Stimulated activated CD8-positive, alpha-beta memory T cell treated with anti-CD3 and anti-CD28 coated beads, Interleukin-2, amount 100 ng/mL, for 1 hour (primary cell): Measurements from ENCODE around the gene DCTN3.

Experiments
- DNase-seq, 2 donors: peaks; one replicate each; pipeline ENCODE4 v3.0.0-alpha.2; 2020; ENCODE audit warnings: low read depth in 2 of 2

The DCTN3 gene

DNA sequence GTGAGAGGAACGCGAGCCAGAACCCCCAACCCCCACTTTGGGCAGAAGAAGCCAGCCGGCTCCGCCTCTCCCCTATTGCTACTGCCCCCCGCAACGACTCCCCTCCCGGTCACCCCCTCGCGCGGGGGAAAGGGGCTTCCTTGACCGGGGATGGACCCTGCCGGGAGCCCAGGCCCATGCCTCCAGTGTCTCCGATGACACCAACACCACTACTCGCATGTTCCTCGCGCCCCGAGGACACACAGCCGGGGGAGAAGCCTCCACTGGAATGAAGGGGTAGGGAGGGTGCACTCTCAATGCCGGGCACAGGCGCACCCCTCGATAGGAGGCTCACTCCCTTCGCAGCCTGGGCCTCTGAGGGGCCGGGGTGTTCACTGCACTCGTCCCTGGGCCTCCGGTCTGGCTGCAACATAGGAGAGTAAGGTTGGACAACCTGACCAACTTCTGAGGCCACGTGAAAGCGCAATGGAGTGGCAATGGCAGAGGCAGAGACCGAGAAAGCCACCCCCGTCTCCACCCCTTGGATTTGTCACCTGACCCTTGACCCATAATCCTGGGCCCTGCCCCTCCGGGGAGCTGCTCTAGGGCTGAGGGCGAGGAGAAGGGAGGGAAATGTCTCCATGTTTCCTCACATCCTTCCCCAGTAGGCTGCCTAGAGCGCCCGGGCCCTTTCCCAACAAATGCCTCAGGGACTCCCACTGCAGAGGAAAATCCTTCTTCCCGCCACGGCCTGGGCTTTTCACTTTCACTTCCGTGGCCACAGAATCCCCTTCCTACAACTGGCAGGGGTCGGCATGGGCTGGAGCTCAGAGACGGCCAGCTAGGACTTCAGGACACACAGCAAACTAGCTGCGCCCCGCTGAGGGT, 29.7 kb downstream of the DCTN3 start:
- no peak for DNase-seq

GRCh38 chr9:34589636-34590380, 30.5 kb downstream of the DCTN3 start, which contains the start of gene CNTFR:
CNTFR (minus strand) TSS chr9:34589724; CDS start chr9:34568981, 20,743 bp downstream.
- DNase-seq, result no peak

GRCh38 chr9:34588671-34589635, 31.3 kb downstream of the DCTN3 start:
- DNase-seq, result no peak

GRCh38 chr9:34587271-34587670, 33.0 kb downstream of the DCTN3 start:
- no peak for DNase-seq

GRCh38 chr9:34585946-34586669, 34.2 kb downstream of the DCTN3 start:
- no peak for DNase-seq

GRCh38 chr9:34584970-34585369, 35.3 kb downstream of the DCTN3 start:
- no peak for DNase-seq

GRCh38 chr9:34582787-34583186, 37.5 kb downstream of the DCTN3 start:
- DNase-seq, result no peak

GRCh38 chr9:34581318-34581717, 39.0 kb downstream of the DCTN3 start:
- DNase-seq, result no peak

- DNase-seq, result no peak
Measured at GRCh38 chr9:34580358-34580757, 39.9 kb downstream of the DCTN3 start.

GRCh38 chr9:34579808-34580163, 40.5 kb downstream of the DCTN3 start:
- no peak for DNase-seq

DNA sequence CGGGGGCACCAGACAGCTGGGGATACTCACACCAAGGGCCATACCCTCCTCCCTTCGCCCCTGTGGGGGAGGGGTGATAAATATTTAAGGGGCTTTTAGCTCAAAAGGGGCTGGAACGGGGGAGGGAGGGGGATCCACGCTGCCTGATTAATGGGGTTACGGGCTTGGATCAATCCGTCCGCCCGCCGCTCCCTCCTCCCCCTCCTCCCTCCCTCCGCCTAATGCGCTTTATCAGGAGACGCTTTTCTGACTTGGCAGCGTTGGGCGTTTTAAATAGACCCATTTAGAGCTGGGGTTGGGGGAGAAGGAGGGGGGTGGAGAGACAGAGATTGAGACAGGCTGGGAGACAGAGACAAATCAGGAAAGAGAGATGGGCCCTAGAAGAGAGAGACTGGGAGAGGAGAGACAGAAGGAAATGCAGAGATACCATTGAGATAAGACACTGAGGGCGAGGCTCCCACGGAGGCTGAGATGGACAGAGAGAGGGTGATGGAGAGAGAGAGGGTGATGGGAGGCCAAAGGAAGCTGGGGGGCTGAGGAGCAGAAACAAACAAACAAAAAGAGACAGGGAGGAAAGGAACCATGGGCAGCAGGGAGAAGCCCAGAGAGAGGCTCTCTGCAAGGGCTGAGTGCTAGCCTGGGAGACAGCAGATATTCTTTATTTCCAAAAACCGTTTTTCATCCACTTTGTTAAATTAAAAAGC, 41.0 kb downstream of the DCTN3 start:
- DNase-seq, result no peak

- DNase-seq, result no peak
Measured at GRCh38 chr9:34578241-34579103, 41.8 kb downstream of the DCTN3 start.

- DNase-seq, result no peak
Measured at GRCh38 chr9:34577400-34578240, 42.7 kb downstream of the DCTN3 start.

- no peak for DNase-seq
Measured at GRCh38 chr9:34576597-34577399, 43.5 kb downstream of the DCTN3 start.

DNA sequence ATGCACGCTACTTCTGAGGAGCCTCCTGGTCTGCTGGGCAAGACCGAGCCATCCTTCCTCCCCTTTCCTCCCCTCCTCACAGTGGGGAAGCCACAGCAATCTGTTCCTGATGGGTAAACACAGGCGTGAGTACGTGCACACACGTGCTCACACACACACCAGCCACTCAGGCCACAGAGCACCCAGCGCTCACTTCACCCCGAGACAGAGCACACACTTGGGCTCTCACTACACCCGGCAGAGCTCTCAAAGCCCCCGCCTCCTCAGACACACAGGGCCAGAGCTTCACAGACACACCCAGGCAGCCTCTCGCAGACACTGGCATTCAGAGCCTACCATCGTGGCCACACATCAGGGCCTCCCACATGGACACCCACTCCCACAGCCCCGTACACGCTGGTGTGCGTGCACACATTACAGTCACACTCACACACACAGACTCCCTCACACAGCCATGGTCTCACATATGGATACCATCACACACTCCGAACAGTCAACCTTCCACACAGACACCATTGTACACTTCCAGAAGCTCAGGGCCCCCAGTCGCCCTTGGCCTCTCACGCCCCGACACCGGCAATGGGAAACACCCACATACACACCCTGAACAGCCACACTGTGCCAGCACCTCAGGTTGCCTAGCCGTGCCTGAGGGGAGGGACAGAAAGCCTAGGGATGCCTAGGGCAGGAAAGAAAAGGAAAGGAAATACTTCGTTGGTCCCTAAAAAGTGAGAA, 44.3 kb downstream of the DCTN3 start:
- no peak for DNase-seq

DNA sequence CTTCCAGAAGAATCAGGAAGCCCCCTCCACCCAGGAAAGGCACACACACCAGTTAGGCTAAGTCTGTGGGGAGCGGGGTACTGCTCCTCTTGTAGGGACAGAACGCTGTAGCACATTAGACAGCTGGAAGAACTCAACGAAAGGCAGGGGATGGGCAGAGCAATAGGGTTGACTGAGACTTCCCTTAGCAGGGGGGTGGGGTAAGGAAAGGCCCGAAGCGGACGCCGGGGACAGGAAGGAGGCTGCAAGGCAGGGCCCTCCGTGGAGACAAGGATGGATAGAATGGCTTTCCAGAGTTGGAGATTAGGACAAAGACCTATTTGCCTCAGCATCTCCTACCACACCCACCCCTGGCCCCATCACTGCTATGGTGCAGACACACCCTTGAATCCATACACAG, 45.1 kb downstream of the DCTN3 start:
- no peak for DNase-seq

- no peak for DNase-seq
Measured at GRCh38 chr9:34574571-34574970, 45.7 kb downstream of the DCTN3 start.
